GM12874 (cell line): ENCODE results near the gene SCN1A.

ENCODE experiments used
- TF ChIP-seq, protein P1 (sequence below): IDR thresholded peaks from 2 replicates; pipeline ENCODE4 v1.5.1; 2011; ENCODE audit warnings: low read depth, mild to moderate bottlenecking, control low read depth, low read length, moderate library complexity; ENCODE audit not compliant: insufficient read depth

The SCN1A gene

GRCh38 chr2:166135152-166135848, 7.5 kb upstream of the SCN1A start:
- TF ChIP-seq, protein P1, sequence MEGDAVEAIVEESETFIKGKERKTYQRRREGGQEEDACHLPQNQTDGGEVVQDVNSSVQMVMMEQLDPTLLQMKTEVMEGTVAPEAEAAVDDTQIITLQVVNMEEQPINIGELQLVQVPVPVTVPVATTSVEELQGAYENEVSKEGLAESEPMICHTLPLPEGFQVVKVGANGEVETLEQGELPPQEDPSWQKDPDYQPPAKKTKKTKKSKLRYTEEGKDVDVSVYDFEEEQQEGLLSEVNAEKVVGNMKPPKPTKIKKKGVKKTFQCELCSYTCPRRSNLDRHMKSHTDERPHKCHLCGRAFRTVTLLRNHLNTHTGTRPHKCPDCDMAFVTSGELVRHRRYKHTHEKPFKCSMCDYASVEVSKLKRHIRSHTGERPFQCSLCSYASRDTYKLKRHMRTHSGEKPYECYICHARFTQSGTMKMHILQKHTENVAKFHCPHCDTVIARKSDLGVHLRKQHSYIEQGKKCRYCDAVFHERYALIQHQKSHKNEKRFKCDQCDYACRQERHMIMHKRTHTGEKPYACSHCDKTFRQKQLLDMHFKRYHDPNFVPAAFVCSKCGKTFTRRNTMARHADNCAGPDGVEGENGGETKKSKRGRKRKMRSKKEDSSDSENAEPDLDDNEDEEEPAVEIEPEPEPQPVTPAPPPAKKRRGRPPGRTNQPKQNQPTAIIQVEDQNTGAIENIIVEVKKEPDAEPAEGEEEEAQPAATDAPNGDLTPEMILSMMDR, result no peak

DNA sequence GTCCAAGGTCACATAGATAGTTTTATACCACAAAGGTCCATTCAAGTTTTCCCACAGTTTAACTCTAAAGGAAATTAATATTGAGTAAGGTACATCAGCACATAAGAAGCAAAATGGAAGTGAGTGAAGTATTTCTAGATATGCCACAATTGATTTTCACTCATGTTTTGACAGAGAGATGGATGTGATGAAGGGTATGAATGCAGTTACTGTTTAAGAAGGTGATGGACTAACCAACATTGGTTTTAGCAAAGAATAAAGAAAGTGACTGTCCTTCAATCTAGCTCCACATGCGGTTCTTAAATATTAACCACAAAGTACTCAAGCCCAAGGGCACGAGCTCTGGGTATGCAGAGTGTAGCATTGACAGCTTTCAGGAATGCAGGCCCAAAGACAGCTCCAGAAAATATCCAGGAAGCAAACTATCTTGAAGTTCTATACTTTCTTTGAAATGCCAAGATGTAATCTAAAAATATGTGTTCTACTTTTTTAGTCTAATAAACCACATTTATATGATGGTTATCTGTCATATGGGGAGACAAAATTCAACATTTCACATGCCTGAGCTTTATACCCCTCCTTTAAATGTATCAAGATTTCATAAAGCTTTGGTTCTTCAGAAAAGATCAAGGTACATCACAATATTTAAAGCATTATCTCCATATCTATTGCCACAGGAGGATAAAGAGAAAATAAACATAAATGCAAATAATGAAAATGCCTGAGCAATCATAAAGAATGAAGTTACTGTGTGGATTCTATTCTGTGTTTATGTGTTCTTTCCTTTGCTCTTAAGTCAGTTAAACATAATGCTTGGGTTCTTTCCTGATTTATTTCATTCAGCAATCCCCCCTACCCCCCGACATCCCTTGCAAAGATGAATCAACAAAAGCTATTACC, 6.7 kb upstream of the SCN1A start:
- TF ChIP-seq, protein P1, result no peak

DNA sequence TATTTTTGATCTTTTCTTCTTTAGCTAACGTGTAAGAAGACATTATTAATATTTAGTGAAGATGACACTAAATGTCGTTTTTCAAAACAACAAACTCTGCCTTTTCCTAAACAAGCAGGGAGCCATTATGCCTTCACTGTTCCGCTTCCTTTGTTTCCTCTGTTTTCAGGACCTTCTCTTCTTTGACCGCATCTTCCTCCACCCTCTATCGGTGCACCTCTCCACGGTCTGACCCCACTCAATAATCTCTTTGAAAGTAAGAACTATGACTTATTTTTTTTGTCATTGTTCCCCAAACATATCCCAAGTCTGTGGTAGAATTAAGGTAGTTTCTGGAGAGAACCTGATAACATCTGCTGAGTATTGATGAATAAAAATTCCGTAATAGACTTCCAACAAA, 5.8 kb upstream of the SCN1A start:
- TF ChIP-seq, protein P1, result no peak

GRCh38 chr2:166128156-166128505, 311 bp upstream of the SCN1A start:
- TF ChIP-seq, protein P1, result no peak

- TF ChIP-seq, protein P1, result no peak
Measured at GRCh38 chr2:166126007-166126639, 1.7 kb downstream of the SCN1A start.

- TF ChIP-seq, protein P1, result no peak
Measured at GRCh38 chr2:166125557-166125956, 2.3 kb downstream of the SCN1A start.

DNA sequence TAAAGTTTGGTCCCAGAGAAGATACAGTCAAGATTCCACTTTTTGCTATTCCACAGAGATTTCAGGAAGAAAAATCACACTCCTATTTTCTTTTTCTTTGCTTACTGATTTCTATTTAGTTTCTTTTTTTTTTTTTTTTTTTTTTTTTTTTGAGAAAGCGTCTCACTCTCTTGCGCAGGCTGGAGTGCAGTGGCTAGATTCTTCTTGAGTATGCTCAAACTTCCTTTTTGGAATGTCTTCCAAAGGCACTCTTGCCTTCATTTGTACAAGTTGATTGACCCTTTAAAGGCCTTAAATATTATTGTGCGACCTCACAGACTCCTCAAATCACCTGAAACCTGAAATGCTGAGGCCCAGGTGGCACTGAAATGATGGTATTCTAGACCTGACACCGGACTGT, 9.6 kb downstream of the SCN1A start:
- TF ChIP-seq, protein P1, result no peak
